ENCODE data around the gene HAT1.

HAT1 gene

GRCh38 chr2:171922230-171923022 is at the start of gene HAT1:
TSS of gene HAT1 (plus strand) at chr2:171922461. CDS start at chr2:171922501, 40 bp downstream.
- peak within 1 kb of the TSS; percentile 95 for H3K4me3 ChIP-seq (ENCODE audit: low read length)
- DNase-seq (ENCODE audit: low read depth) = peak; percentile 97
- TF ChIP-seq CTCF (conservative IDR thresholded peaks at IDR 0.05; ENCODE audit: low read length) = no peak

GRCh38 chr2:171874517-171874916 is 47.7 kb upstream of the HAT1 start:
- no peak overlapping the region for H3K4me3 ChIP-seq (ENCODE audit: low read length)
- DNase-seq (ENCODE audit: low read depth) = no peak
- no peak for TF ChIP-seq CTCF (conservative IDR thresholded peaks at IDR 0.05; ENCODE audit: low read length)

- no peak overlapping the region for H3K4me3 ChIP-seq (ENCODE audit: low read length)
- no peak for TF ChIP-seq CTCF (conservative IDR thresholded peaks at IDR 0.05; ENCODE audit: low read length)
- DNase-seq (ENCODE audit: low read depth) = no peak
Observed at GRCh38 chr2:171874963-171875362, 47.3 kb upstream of the HAT1 start.

GRCh38 chr2:171878481-171878993 is 43.7 kb upstream of the HAT1 start:
- peak; percentile 80 for DNase-seq (ENCODE audit: low read depth)
- H3K4me3 ChIP-seq (ENCODE audit: low read length) = no peak overlapping the region

GRCh38 chr2:171879865-171880264 is 42.4 kb upstream of the HAT1 start:
- DNase-seq (ENCODE audit: low read depth) = no peak
- no peak overlapping the region for H3K4me3 ChIP-seq (ENCODE audit: low read length)
- TF ChIP-seq CTCF (conservative IDR thresholded peaks at IDR 0.05; ENCODE audit: low read length) = no peak

More at GRCh38 chr2:171878481-171878993, 43.7 kb upstream of the HAT1 start:
- no peak for TF ChIP-seq CTCF (conservative IDR thresholded peaks at IDR 0.05; ENCODE audit: low read length)

- TF ChIP-seq CTCF (conservative IDR thresholded peaks at IDR 0.05; ENCODE audit: low read length) = no peak
- no peak overlapping the region for H3K4me3 ChIP-seq (ENCODE audit: low read length)
- no peak for DNase-seq (ENCODE audit: low read depth)
Observed at GRCh38 chr2:171880774-171881173, 41.5 kb upstream of the HAT1 start.
